Erythroblast (primary cell): Measurements from ENCODE around the gene MCM3AP.

ENCODE experiments used
- GATA1 ChIP-seq: IDR thresholded peaks from 2 replicates; pipeline ENCODE4 v1.6.1; 2011; ENCODE audit warnings: low read depth, mild to moderate bottlenecking, control low read depth, low read length, moderate library complexity
- POLR2A ChIP-seq: IDR thresholded peaks from 2 replicates; pipeline ENCODE4 v1.6.1; 2011; ENCODE audit warnings: mild to moderate bottlenecking, low read length

DNA sequence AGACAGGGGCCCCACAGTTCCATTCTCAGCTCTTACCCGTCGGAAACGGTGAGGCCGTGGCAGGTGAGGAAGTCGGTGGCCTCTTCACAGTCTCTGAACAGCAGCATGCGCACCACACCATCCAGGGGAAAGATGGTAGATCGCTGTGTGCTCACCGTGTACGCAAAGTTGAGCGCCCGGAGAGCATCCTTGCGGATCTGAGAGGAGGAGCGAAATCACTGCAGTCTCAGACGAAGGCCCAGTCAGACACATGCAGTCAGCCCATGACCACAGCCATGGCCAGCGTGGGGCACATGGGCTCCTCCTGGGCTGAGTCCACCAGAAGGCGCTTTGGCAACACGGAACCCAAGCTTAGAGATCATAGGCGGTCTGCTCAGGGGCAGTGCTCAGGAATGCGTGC, 18.5 kb downstream of the MCM3AP start:
- no peak for TF ChIP-seq POLR2A
- TF ChIP-seq GATA1, result no peak
